Measurements from ENCODE around the gene HYI. TPM values are rescaled to one million over a fixed set of nuclear protein-coding genes. Genes with fewer than 3 reads are reported as not detected.

Gene HYI
- polyA plus RNA-seq, 1 of the 3 experiments (the other 2 are of a cell fraction): 11.1 TPM

- 56% methylated on average over 19 of the region's 19 CpGs for WGBS (ENCODE audit: low lambda C conversion rate)
- Histone ChIP-seq H3K4me1 (ENCODE audit: control insufficient read depth in 1 of 2, insufficient read depth in 2 of 2, low read depth in 1 of 2, low read length in 1 of 2) (peaks cover 0 to 15% of the 10 kb centered on the region in 2 experiments; a peak in 3 of 4 replicates), H3K27me3 (ENCODE audit: insufficient read depth) (no peaks in the 10 kb centered on the region), H3K9me2 (no peaks in the 10 kb centered on the region), H3K4me3 (ENCODE audit: low read depth in 2 of 2, low read length in 1 of 2) (peak overlapping the region; percentile 37 to 48; a peak in 3 of 4 replicates), H3K79me2 (ENCODE audit: insufficient read depth) (no peaks in the 10 kb centered on the region), H3K36me3 (replicated peaks in 1 of 2; ENCODE audit: control insufficient read depth in 1 of 2, insufficient read depth in 2 of 2, low read length in 1 of 2) (peaks cover 0 to 16% of the 10 kb centered on the region in 2 experiments), H3K4me2 (peak overlapping the region; percentile 17), H3K9me3 (no peaks in the 10 kb centered on the region), H4K20me1 (ENCODE audit: insufficient read depth) (no peaks in the 10 kb centered on the region), H3K27ac (ENCODE audit: low read depth in 2 of 2, low read length in 1 of 2) (peak overlapping the region; percentile 45 to 84; a peak in 3 of 4 replicates), H3F3A (replicated peaks; ENCODE audit: insufficient read depth) (peaks cover 16% of the 10 kb centered on the region), H3K9ac (peak overlapping the region; percentile 43; the same call in 1 of the 2 replicates), H2AFZ (ENCODE audit: low read depth) (peak overlapping the region; percentile 68; the same call in 1 of the 2 replicates)
- TF ChIP-seq SIN3A (IDR thresholded peaks at IDR 0.05; ENCODE audit: borderline replicate concordance, low read depth, low read length) (peak; percentile 46; the same call in 1 of the 2 replicates), RFX5 (IDR thresholded peaks at IDR 0.05; ENCODE audit: low read length) (no peak), USF1 (IDR thresholded peaks at IDR 0.05; ENCODE audit: borderline replicate concordance, low read depth) (peak; percentile 54; the same call in 1 of the 2 replicates), MXI1 (IDR thresholded peaks at IDR 0.05; ENCODE audit: low read depth, low read length) (0 out of 2 replicates have a peak, but pooled peaks have one; percentile 23), TAF1 (IDR thresholded peaks at IDR 0.05; ENCODE audit: borderline replicate concordance, low read depth, low read length) (no peak), GABPA (IDR thresholded peaks at IDR 0.05; ENCODE audit: low read depth) (no peak)
- TF ChIP-seq, protein P1, sequence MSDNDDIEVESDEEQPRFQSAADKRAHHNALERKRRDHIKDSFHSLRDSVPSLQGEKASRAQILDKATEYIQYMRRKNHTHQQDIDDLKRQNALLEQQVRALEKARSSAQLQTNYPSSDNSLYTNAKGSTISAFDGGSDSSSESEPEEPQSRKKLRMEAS (IDR thresholded peaks at IDR 0.05; ENCODE audit: low read depth): 0 out of 2 replicates have a peak, but pooled peaks have one; percentile 1
- peak; percentile 81 for DNase-seq
- POLR2A ChIA-PET: interaction anchor here (0.5 to 1.4 kb wide), 6 partner anchors 10 to 44 kb away, joined by 3 to 5 read pairs (median 3); no protein-coding TSS in a partner anchor
- CTCF ChIA-PET: interaction anchor here (1.2 to 1.7 kb wide), 3 partner anchors 13 to 480 kb away, joined by 4 read pairs; no protein-coding TSS in a partner anchor
Measured at GRCh38 chr1:43454270-43455011, 710 bp upstream of the HYI start.

- CTCF ChIA-PET: no interaction called here
- peaks cover 4 to 30% of the 10 kb centered on the region in 2 experiments for H3K36me3 ChIP-seq (replicated peaks in 1 of 2; ENCODE audit: control insufficient read depth in 1 of 2, insufficient read depth in 2 of 2, low read length in 1 of 2)
- H3K27ac ChIP-seq (ENCODE audit: low read depth in 2 of 2, low read length in 1 of 2): peak overlapping the region in 1 of 2 experiments; percentile 84; a peak in 2 of 4 replicates
- no peaks in the 10 kb centered on the region for H3K9me2 ChIP-seq
- H4K20me1 ChIP-seq (ENCODE audit: insufficient read depth): no peaks in the 10 kb centered on the region
- H3K9ac ChIP-seq: no peak overlapping the region
- no peaks in the 10 kb centered on the region for H3K79me2 ChIP-seq (ENCODE audit: insufficient read depth)
- peak overlapping the region in 1 of 2 experiments; percentile 37; a peak in 1 of 4 replicates for H3K4me3 ChIP-seq (ENCODE audit: low read depth in 2 of 2, low read length in 1 of 2)
- H3F3A ChIP-seq (replicated peaks; ENCODE audit: insufficient read depth): peaks cover 16% of the 10 kb centered on the region
- H3K9me3 ChIP-seq: no peaks in the 10 kb centered on the region
- no peak overlapping the region for H2AFZ ChIP-seq (ENCODE audit: low read depth)
- no peak for DNase-seq
- POLR2A ChIA-PET: interaction anchor here (1.0 to 1.4 kb wide), 2 partner anchors 14 to 16 kb away, joined by 3 read pairs; no protein-coding TSS in a partner anchor
- H3K4me1 ChIP-seq (ENCODE audit: control insufficient read depth in 1 of 2, insufficient read depth in 2 of 2, low read depth in 1 of 2, low read length in 1 of 2): peaks cover 0 to 15% of the 10 kb centered on the region in 2 experiments; a peak in 3 of 4 replicates
- no peak overlapping the region; the same call in 1 of the 2 replicates for H3K4me2 ChIP-seq
- 80% methylated on average over 6 of the region's 10 CpGs for WGBS (ENCODE audit: low lambda C conversion rate)
- H3K27me3 ChIP-seq (ENCODE audit: insufficient read depth): no peaks in the 10 kb centered on the region
- TF ChIP-seq FOXJ3 (CRISPR knock-in tag; IDR thresholded peaks at IDR 0.05): no peak
- TF ChIP-seq RAD21 (IDR thresholded peaks at IDR 0.05; ENCODE audit: low read length): no peak
- no peak for TF ChIP-seq GABPA (IDR thresholded peaks at IDR 0.05; ENCODE audit: low read depth)
- TF ChIP-seq RCOR1 (IDR thresholded peaks at IDR 0.05; ENCODE audit: low read length): no peak
- TF ChIP-seq USF1 (IDR thresholded peaks at IDR 0.05; ENCODE audit: borderline replicate concordance, low read depth): no peak
- TF ChIP-seq GATA2 (CRISPR knock-in tag; IDR thresholded peaks at IDR 0.05): no peak
- TF ChIP-seq NRF1 (IDR thresholded peaks at IDR 0.05; ENCODE audit: low read depth, low read length): no peak
- TF ChIP-seq, protein P2, sequence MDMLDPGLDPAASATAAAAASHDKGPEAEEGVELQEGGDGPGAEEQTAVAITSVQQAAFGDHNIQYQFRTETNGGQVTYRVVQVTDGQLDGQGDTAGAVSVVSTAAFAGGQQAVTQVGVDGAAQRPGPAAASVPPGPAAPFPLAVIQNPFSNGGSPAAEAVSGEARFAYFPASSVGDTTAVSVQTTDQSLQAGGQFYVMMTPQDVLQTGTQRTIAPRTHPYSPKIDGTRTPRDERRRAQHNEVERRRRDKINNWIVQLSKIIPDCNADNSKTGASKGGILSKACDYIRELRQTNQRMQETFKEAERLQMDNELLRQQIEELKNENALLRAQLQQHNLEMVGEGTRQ (IDR thresholded peaks at IDR 0.05; ENCODE audit: borderline replicate concordance, low read depth, low read length): no peak
- no peak for TF ChIP-seq MEF2A (IDR thresholded peaks at IDR 0.05; ENCODE audit: borderline replicate concordance, low read depth)
- TF ChIP-seq NFIC (IDR thresholded peaks at IDR 0.05; ENCODE audit: borderline replicate concordance): no peak
- TF ChIP-seq JUND (IDR thresholded peaks at IDR 0.05): no peak
- no peak for TF ChIP-seq TAF1 (IDR thresholded peaks at IDR 0.05; ENCODE audit: borderline replicate concordance, low read depth, low read length)
- TF ChIP-seq ZBTB33 (IDR thresholded peaks at IDR 0.05; ENCODE audit: borderline replicate concordance, low read depth): no peak
- TF ChIP-seq YY1 (IDR thresholded peaks at IDR 0.05; ENCODE audit: low read depth): no peak
- no peak for TF ChIP-seq EZH2phosphoT487 (IDR thresholded peaks at IDR 0.05; ENCODE audit: borderline replicate concordance, low read depth)
- no peak for TF ChIP-seq RFX5 (IDR thresholded peaks at IDR 0.05; ENCODE audit: low read length)
Measured at GRCh38 chr1:43452789-43453441, 816 bp downstream of the HYI start.

All from SK-N-SH (cell line).